Measurements from ENCODE around the gene WDR36.

GRCh38 chr5:111173476-111173875 lies 81.3 kb downstream of the WDR36 start:
- no peak for TF ChIP-seq POLR2A (IDR thresholded peaks at IDR 0.05)
- TF ChIP-seq CTCF (IDR thresholded peaks at IDR 0.05): no peak
